ENCODE measurements around the gene DIAPH2.

- TF ChIP-seq CTCF (IDR thresholded peaks at IDR 0.05) (no peak), TCF7 (CRISPR knock-in tag; IDR thresholded peaks at IDR 0.05; ENCODE audit: low read depth) (no peak), USF1 (CRISPR knock-in tag; IDR thresholded peaks at IDR 0.05) (no peak), NFE2L1 (CRISPR knock-in tag; IDR thresholded peaks at IDR 0.05) (no peak), ZNF121 (CRISPR knock-in tag; IDR thresholded peaks at IDR 0.05) (no peak), MLX (CRISPR knock-in tag; IDR thresholded peaks at IDR 0.05) (no peak)
Measured at GRCh38 chrX:97629597-97629985, 944.9 kb downstream of the DIAPH2 start.
